HG03135 (cell line): Measurements from ENCODE around the gene GAA.

ENCODE experiments used
- ATAC-seq: cut with Tn5 transposase; IDR thresholded peaks from one replicate; pipeline ENCODE4 v1.9.1; 2021; ENCODE audit warnings: mild to moderate bottlenecking, moderate library complexity; ENCODE audit not compliant: unreplicated experiment

The GAA gene

DNA sequence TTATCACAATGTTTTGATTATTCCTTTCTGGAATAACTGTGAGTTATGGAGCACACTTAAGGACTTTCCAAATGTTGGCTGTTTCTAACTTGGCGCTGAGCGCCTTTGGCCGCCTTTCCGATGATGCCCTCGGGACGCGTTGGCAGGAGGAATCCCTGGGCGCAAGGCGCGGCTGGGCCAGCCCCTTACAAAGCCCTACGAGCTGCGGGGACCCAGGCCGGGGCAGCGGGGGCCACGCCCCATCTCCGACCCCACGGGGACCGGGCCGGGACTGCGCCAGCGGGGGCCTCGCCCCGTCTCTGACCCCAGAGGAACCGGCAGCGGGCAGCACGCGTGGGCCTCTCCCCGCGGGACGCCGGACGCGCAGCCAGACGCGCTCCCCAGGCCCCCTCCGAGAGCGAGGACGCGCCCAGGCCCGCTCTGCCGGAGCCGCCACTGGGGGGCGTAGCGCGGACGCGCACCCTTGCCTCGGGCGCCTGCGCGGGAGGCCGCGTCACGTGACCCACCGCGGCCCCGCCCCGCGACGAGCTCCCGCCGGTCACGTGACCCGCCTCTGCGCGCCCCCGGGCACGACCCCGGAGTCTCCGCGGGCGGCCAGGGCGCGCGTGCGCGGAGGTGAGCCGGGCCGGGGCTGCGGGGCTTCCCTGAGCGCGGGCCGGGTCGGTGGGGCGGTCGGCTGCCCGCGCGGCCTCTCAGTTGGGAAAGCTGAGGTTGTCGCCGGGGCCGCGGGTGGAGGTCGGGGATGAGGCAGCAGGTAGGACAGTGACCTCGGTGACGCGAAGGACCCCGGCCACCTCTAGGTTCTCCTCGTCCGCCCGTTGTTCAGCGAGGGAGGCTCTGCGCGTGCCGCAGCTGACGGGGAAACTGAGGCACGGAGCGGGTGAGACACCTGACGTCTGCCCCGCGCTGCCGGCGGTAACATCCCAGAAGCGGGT lies at the start of gene GAA:
GAA (plus strand) TSS at position 571 of the 935 bp plus-strand sequence. CDS start 3,006 bp downstream, outside the sequence.
- ATAC-seq, result peak; percentile 70

DNA sequence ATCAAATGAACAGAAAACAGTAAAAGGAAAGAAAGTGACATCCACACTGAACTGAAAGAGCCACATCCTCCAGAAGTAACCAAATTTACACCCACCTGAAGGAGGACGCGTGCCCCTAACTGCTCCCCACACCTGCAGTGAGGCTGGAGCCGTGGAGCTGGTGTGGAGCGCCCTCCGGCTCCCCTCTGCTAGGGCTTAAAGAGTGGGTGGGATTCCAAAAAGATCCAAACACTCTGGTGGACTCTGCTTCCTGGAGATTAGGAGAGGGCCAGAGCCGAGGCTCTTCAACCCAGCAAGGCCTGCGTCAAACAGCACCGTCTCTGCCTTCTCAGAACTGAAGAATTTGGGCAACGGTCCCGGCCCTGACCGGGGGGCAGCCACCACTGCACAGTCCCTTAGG lies 49.7 kb upstream of the GAA start:
- ATAC-seq, result no peak

DNA sequence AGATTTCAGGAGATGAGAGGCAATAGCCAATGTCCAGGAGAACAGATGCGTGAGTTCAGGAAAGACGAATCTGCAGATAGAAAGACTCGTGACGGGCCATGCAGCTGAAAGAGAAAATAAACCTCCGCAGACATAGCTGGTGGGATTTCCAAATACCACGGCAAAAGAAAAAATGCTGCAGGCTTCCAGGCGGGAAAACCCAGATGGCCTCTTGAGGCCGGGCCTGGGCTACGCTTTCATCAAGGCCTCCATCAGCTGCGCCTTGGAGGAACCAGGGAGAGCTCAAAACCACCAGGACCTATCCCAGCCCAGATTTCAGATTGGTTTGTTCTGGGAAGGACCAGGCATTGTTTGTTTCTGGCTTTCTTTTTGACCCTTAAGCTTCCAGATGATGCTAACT lies 48.3 kb upstream of the GAA start:
- ATAC-seq, result no peak

DNA sequence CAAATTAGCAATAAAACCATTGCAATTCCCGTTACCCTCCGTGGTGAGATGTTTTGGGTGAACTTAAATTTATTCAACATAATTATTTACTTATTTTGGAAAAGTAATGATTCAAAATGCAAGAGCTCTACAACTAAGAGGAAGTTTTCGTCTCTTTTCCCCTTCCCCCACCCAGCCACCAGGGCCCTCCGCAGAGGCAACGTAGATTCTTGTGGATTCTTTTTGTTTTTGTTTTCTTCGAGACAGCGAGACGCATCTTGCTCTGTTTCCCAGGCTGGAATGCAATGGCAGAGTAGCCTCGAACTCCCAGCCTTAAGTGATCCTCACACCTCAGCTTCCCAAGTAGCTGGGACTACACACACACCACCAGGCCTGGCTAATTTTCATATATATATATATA lies 45.8 kb upstream of the GAA start:
- no peak for ATAC-seq

DNA sequence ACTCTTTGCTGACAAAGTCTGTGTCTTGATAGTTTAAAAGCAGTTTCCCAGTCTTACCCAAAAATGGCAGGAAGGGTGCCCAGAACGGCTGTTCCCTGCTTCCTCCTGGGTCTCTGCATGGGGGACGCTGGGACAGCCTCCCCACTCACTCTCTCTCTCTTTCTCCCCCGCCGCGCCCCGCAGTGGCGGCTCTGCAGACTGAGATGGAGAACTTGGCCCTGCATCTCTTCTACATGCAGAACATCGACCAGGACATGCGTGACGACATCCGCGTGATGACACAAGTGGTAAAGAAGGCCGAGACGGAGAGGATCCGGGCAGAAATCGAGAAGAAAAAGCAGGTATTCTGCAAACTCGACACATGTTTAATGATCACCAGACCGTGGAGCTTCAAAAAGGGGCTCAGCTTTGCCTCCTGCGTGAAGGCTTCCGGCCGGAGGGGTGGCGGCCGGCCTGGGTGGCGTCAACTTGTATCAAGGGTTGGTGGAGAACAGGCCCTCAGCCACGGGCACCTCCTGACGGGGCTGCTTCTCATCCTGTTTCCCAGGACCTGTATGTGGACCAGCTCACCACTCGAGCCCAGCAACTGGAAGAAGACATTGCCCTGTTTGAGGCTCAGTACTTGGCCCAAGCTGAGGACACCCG lies 42.9 kb upstream of the GAA start:
- ATAC-seq, result no peak

DNA sequence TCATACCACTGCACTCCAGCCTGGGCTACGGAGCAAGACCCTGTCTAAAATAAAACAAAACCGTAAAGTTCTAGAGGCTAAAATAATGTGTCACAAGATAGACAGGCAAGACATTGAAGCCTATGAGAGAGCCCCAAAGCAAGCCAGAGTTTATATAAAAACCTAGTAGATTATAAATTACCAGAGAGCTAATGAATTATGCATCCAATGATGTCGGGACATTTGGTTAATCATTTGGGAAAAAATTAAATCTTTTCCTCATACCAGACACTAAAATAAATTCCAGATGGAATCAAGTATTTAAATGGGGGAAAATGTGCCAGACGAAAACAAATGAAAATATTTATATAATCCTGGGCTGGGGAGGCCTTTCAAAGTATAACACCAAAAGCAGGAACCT lies 40.7 kb upstream of the GAA start:
- no peak for ATAC-seq

DNA sequence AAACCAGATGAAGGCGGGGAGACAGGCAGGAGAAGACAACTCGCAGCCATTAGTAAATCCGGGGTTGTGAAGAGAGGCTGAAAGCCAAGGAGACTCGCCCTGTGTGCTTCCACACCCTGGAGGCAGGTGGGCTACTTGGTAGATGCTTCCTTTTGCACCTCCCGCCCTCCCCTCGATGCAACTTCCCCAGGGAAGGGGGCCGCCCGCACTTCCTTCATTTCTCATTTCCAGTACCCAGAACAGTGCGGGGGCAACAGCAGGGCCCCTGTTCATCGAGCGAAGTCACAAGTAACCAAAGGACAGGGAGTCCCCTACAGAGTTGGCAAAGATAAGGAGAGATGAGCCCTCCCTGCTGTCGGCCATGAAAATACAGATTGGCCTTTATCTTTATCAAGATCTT lies 40.0 kb upstream of the GAA start:
- no peak for ATAC-seq

DNA sequence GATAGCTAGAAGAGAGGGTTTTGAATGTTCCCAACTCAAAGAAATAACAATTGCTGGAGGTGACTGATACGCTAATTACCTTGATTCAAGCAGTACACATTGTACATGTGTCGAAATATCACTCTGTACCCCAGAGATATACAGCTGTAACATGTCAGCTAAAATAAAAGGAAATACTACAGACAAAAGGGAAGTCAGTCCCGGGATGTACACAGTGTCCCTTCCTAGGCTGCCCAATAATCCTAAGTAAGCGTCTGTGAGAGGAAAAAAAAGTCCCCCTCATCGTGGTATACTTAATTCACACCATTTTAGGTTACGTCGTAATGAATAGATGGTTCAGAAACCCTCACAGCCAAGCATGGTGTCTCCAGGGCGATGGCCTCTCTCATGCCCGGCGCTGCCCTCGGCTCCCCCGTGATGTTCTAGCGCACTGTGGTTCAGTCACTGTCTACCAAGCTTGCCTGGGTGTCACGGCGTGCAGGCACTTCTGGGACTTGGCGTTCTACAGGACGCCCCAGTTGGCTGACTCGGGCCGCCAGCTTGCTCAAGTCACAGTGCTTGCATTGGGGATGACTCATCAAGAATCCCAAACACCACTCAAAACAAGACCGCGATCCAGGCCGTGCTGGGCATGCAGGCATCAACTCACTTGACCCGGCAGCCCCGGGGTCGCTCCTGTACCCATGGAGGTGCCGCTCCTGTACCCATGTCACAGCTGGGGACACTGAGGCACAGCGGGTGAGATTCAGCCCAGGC lies 37.4 kb upstream of the GAA start:
- no peak for ATAC-seq

DNA sequence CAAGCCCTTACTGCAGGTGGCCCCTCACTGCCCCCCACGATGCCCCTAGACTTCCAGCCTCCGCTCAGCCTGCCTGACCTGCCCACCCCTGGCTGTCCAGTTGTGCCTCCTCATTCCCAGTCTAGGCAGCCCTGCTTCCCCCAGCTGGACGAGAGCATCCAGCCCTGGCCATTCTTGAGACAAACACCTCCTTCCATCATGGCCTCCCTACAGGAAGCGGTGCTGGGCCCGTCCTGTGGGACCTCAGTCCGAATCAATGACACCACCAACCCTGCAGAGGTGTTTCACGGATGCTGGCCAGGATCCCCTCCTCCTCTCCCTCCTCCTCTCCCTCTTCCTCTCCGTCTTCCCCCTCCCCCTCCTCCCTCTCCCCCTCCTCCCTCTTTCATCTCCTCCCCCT lies 36.7 kb upstream of the GAA start:
- no peak for ATAC-seq

DNA sequence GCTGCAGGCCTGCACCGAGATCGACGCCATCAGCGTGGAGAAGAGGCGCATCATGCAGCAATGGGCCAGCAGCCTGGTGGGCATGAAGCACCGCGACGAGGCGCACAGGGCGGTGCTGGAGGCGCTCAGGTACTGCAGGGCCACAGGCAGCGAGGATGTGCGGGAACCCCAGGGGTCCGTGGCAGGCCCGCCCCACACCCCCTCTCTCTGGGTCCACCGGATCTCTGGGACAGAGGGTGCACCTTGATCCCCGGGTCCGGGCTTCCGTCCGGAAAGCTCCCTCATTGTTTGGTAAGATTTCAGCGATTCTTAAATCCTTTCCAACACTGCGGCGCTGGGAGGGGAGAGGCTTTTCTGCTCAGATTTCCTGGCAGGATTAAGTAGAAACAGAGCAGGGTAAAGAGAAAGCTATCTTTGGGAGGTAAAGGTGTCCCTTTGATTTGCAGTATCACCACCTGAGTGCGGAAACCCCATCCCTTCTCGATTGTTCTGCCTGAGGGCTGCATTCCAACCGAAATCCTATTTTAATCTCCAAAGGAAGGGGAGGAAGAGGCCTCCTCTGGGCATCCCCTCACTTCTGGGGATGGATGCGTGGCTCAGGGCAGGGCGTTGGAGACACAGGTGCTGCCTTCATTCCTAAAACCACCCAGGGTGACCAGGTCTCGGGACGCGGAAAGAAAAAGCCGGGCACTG lies 35.8 kb upstream of the GAA start:
- ATAC-seq, result no peak

DNA sequence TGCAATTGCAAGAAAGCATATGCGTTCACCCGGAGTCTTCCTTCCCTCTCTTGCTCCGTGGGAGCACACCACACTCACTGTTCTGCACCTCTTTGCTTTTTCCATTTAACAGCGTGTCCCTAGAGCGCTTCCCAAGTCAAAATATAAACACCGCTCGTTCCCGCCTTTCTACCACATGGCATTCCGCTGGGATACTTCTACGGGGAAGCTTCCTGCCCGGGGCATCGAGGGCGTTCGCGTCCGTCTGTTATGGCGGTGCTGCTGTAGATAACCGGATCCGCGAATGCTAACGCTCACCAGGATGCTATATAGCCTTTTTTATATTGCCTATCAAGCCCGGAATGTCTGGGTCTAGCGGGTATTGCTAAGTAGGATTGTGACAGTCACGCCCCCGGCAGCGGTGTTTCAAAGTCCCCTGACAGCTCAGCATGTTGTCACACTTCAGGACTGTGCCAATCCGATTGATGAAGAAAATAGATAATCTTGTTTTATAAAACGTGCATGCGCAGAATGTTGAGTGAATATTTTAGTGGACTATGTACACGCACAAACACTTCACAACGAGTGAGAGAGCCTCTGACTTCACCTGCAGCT lies 33.9 kb upstream of the GAA start:
- no peak for ATAC-seq

DNA sequence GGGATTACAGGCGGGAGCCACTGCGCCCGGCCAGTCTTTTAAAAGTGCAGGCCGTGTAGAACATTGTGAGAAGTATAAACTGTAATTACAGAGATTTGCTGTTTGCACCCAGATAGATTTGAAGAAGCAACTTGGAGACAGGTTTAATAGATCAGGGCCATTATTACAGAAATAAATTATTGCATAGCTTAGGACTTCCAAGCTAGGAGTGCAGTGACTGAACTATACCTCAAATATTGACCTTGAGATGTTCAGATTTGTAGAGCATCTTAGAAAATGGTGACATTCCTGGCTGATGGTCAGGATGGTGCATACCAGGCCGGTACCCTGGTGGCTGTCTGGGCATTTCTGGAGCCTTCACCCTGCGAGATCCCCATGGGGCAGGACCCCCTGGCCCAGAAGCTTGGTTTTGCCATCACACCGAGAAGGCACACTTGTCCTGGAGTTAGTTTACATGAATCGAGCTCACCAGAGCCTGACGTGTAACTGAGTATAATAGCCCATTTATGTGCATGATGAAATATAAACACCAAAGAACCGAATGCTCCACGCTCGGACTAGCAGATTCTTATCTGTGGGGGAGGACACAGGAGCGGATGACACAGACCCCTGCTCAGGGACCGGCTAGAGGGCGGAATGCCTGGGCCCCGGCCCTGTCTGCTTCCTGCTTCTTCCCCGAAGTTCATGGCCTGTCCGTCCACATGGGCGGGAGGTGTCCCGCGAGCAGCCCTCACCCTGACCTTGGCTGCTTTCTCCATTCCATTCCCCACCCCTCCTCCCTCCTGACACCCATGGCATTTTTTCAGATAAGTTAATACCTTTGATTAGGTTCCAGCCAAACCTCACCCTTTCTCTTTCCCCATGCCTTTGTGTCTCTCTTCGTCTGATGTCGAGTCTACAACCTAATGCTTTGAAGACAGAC lies 32.8 kb upstream of the GAA start:
- no peak for ATAC-seq

DNA sequence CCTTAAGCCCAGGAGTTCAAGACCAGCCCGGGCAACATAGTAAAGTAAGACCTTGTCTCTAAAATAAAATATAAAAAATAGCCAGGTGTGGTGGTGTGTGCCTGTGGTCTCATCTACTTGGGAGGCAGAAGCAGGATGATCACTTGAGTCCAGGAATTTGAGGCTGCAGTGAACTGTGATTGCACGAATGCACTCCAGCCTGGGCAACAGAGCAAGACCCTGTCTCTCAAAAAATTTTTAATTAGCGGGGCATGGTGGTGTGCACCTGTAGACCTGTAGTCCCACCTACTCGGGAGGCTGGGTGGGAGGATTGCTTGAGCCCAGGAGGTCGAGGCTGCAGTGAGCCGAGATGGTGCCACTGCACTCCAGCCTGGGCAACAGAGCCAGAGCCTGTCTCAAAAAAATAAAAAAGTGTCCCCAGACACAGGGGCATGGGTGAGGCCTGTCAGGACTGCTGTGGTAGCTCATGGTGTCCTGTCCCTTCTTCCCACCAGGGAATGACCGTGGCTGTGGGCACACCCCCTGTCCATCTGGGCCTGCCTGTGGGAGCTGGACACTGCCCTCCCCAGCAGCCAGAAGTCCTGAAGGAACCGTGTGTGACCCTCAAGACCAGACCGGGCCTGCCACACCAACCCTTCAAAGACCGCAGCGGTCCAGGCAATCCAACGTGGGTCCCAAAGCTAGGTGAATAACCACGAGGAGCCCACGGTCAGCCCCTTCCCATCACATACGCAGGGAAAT lies 30.8 kb upstream of the GAA start:
- no peak for ATAC-seq

DNA sequence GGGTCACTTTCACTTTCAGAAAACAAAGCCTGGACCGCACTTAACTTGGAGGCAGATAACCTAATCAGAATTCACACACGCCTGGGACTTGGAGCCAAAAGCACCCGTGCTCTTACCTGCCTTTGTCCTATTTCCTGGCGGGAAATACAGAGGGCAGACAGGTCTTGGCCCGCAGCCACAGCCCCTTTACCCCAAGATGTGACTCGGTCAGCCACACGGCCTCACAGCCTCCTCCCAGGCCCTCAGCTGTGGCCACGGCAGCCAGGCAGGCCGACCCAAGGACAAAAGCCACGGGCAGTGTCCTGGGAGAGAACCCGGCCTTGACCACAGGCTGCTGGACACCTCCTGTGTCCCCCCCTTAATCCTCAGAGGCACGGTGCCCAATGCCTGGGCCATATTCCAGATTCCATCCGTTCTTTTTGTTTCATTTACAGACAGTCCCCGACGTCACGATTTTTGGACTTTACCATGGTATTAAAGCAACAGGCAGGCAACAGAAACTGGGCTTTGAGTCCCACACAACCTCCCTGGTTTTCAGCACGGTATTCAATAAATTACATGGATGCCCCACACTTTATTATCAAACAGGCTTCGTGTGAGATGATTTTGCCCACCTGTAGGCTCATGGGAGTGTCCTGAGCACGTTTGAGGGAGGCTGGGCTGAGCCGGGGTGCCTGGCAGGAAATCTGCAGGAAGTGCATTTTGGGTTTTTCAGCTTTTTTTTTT lies 30.1 kb upstream of the GAA start:
- no peak for ATAC-seq

DNA sequence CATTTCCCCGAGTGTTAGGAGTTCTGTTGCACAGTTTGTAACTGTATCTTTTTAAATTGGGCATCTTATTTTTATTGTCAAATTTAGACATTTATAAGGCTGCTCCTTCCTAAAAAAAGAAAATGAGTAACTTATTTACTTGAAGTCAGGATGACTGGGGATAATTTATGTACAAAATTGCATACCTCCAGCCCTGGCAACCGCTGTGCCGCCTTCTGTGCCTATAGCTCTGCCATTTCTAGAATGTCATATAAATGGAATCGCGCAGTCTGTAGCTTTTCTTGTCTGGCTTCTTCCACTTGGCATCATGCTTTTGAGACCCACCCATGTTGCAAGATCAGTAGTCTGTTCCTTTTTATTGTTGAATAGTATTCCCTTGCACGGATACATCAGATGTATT lies 29.0 kb upstream of the GAA start:
- ATAC-seq, result no peak

DNA sequence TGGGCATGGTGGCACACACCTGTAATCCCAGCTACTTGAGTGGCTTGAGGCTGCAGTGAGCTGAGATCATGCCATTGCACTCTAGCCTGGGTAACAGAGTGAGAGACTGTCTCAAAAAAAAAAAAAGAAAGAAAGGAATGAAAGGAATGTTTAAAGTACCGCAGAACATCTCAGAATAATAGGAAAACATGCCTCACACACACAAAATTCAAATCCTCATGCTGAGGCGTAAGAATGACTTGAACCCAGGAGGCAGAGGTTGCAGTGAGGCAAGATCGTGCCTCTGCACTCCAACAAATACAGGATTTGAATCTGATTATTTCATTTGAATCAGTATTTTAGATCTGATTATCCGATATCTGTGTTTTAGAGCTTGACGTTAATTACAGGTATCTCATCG lies 21.3 kb upstream of the GAA start:
- no peak for ATAC-seq

DNA sequence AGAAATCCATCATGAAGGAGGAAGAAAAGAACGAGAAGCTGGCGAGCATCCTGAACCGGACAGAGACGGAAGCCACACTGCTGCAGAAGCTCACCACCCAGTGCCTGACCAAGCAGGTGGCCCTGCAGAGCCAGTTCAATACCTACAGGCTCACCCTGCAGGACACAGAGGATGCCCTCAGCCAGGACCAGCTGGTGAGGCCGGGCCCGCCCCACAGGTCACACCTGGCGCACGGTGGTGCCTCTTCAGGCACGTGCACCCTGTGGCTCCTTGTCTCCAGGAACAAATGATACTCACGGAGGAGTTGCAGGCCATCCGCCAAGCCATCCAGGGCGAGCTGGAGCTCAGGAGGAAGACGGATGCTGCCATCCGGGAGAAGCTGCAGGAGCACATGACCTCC lies 19.8 kb upstream of the GAA start:
- no peak for ATAC-seq

DNA sequence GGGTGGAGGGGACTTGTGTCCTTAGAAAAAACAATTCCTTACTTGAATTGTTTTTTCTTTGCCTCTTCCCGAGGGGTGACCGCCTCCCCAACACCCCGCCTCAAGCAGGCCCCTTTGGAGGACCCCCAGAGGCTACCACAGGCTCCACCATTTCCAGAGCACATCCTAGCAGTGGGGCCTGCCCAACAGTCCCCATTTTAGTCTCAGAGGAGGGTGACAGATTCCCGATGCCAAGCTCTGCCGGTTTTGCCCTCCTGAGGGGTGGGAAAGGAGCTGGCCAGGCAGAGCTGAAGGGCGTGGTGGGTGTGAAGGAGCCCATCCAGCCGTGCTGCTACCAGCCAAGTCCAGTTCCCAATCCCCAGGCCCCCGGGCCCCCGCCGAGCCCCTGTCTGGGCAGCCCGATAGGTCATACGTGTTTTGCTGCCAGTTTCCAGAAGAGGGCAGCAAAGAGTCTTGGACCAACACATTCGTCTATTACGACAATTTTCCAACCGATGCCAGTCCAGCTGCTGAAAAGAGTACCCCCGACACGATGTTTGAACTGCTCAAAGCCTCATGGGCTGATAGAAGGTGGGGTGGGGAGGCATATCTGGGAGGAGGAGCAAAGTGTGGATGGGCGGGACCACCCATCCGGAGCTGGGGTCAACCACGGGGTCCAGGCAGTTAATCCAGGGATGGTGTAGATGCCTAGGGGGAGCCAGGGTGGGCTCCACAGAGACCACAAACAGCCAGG lies 18.8 kb upstream of the GAA start:
- no peak for ATAC-seq
